Endodermal cell (in vitro differentiated cells): Measurements from ENCODE around the gene ADAR. TPM values are rescaled to one million over a fixed set of nuclear protein-coding genes. Genes with fewer than 3 reads are reported as not detected.

Source experiments
- DNase-seq: peaks from one replicate; pipeline ENCODE4 v3.0.0-alpha.2; 2017
- H3K27ac ChIP-seq: 2 replicates; pipeline ENCODE4 v1.5.1; 2013; ENCODE audit warnings: mild to moderate bottlenecking, low read depth, low read length, moderate library complexity
- H3K27me3 ChIP-seq: 2 replicates; pipeline ENCODE4 v1.6.1; 2013; ENCODE audit warnings: mild to moderate bottlenecking, low read length, moderate library complexity; ENCODE audit not compliant: insufficient read depth, control insufficient read depth, poor library complexity, severe bottlenecking
- H3K36me3 ChIP-seq: 2 replicates; pipeline ENCODE4 v1.7.0; 2013; ENCODE audit warnings: mild to moderate bottlenecking, low read length, moderate library complexity; ENCODE audit not compliant: control insufficient read depth, insufficient read depth
- H3K4me1 ChIP-seq: one replicate; pipeline ENCODE4 v1.7.0; 2013; ENCODE audit warnings: low read length; ENCODE audit not compliant: control insufficient read depth, insufficient read depth
- H3K4me3 ChIP-seq: 2 replicates; pipeline ENCODE4 v1.5.1; 2013; ENCODE audit warnings: mild to moderate bottlenecking, low read length, moderate library complexity
- H3K9ac ChIP-seq: 2 replicates; pipeline ENCODE4 v1.6.1; 2013; ENCODE audit warnings: mild to moderate bottlenecking, low read length, moderate library complexity; ENCODE audit not compliant: poor library complexity, severe bottlenecking; ENCODE audit errors: extremely low read depth
- H3K9me3 ChIP-seq: 2 replicates; pipeline ENCODE4 v1.6.1; 2013; ENCODE audit warnings: mild to moderate bottlenecking, low read length, moderate library complexity; ENCODE audit not compliant: control insufficient read depth
- H3K27ac Mint-ChIP-seq: 2 replicates; pipeline ENCODE4 v1.8.0; 2020; ENCODE audit warnings: mixed read lengths
- H3K27me3 Mint-ChIP-seq: 2 replicates; pipeline ENCODE4 v1.8.0; 2021; ENCODE audit warnings: mild to moderate bottlenecking, mixed read lengths; ENCODE audit not compliant: insufficient read depth
- H3K36me3 Mint-ChIP-seq: 2 replicates; pipeline ENCODE4 v1.8.0; 2020; ENCODE audit warnings: low read depth, mixed read lengths
- H3K4me1 Mint-ChIP-seq: 2 replicates; pipeline ENCODE4 v1.8.0; 2020; ENCODE audit warnings: mixed read lengths
- H3K4me3 Mint-ChIP-seq: 2 replicates; pipeline ENCODE4 v1.8.0; 2020; ENCODE audit warnings: mild to moderate bottlenecking, moderate library complexity, mixed read lengths
- H3K9me3 Mint-ChIP-seq: 2 replicates; pipeline ENCODE4 v1.8.0; 2020; ENCODE audit warnings: mild to moderate bottlenecking, mixed read lengths
- WGBS, 2 experiments: methylation state at CpG; one replicate each; pipeline versions ENCODE4 v1.1.5 to v1.1.7; 2013; ENCODE audit warnings: missing lambda C conversion rate in 2 of 2, mixed read lengths in 1 of 2; ENCODE audit not compliant: insufficient coverage in 1 of 2, insufficient read length in 1 of 2; 5-methylcytosine and 5-hydroxymethylcytosine counted together
- total RNA-seq, 2 donors: library from RNA; stranded (reverse); fragmentation: NEBNext Ultra II Directional in 1 of 2; extraction: Animal tissue kit (Norgen Biotek cat#: 25700) in 1 of 2; gene quantifications; 2 replicates in 1 of 2; 3 replicates in 1 of 2; pipeline ENCODE4 v1.2.1, GENCODE V29; 2021
- TF ChIP-seq, protein P1 (sequence below): fragments of 200-600 bp; sonication (generic); conservative IDR thresholded peaks from 2 replicates; pipeline ENCODE4 v1.5.0; 2021; ENCODE audit warnings: antibody characterized with exemption, mild to moderate bottlenecking

Gene ADAR
- total RNA-seq, 2 donors from 2014 or later, result 148 to 166 TPM

DNA sequence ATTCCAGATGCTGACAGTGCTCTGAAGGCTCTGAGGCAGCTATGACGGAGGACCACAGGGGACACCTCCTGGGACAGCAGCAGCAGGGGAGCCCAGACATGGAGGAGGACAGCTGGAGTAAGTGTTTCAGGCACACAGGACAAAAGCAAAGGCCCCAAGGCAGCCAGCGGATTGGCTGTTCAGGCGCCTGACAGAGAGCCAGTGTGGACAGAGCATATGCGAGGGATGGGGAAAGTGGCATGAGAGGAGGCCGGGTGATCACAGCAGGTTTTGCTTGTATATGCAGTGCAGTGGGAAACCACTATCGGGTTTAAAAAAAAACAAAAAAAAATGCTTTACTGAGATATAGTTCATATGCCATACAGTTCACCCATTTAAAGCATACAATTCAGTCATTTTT lies 21.3 kb downstream of the ADAR start:
- peaks cover 100% of the 10 kb centered on the region for H3K36me3 ChIP-seq
- no peak overlapping the region for H3K27ac ChIP-seq
- H3K36me3 Mint-ChIP-seq, result peaks cover 91% of the 10 kb centered on the region
- TF ChIP-seq, protein P1, sequence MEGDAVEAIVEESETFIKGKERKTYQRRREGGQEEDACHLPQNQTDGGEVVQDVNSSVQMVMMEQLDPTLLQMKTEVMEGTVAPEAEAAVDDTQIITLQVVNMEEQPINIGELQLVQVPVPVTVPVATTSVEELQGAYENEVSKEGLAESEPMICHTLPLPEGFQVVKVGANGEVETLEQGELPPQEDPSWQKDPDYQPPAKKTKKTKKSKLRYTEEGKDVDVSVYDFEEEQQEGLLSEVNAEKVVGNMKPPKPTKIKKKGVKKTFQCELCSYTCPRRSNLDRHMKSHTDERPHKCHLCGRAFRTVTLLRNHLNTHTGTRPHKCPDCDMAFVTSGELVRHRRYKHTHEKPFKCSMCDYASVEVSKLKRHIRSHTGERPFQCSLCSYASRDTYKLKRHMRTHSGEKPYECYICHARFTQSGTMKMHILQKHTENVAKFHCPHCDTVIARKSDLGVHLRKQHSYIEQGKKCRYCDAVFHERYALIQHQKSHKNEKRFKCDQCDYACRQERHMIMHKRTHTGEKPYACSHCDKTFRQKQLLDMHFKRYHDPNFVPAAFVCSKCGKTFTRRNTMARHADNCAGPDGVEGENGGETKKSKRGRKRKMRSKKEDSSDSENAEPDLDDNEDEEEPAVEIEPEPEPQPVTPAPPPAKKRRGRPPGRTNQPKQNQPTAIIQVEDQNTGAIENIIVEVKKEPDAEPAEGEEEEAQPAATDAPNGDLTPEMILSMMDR, result no peak
- H3K4me1 ChIP-seq, result no peaks in the 10 kb centered on the region
- H3K4me3 Mint-ChIP-seq, result no peak overlapping the region
- WGBS, 2 experiments, result 92 to 100% methylated on average over 6 of the region's 6 CpGs
- H3K4me1 Mint-ChIP-seq, result no peaks in the 10 kb centered on the region
- H3K27ac Mint-ChIP-seq, result no peak overlapping the region
- H3K27me3 ChIP-seq, result no peaks in the 10 kb centered on the region
- H3K9me3 ChIP-seq, result no peaks in the 10 kb centered on the region
- no peaks in the 10 kb centered on the region for H3K27me3 Mint-ChIP-seq
- H3K4me3 ChIP-seq, result no peak overlapping the region
- H3K9me3 Mint-ChIP-seq, result no peaks in the 10 kb centered on the region
- no peak for DNase-seq
- no peak overlapping the region for H3K9ac ChIP-seq

DNA sequence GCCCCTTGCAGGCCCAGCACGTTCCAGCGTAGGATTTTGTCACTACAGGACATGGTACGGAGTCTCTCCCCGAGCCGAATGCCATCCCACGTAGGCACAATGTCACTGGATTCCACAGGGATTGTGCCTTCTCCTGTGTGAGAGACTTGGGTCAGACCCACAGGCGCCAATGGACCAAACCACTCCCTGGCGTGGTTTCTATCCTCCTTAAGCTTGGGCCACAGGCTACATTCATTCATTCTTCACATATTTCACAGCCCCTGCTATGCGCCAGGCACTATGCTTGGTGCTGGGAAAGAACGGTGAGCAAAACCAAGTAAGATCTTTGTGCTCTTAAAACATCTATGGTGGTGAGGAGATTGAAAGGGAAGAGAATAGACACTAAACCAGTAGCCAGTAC lies 21.8 kb downstream of the ADAR start:
- Histone ChIP-seq H3K9me3 (no peaks in the 10 kb centered on the region), H3K36me3 (peaks cover 98% of the 10 kb centered on the region), H3K27ac (no peak overlapping the region), H3K4me1 (no peaks in the 10 kb centered on the region), H3K9ac (no peak overlapping the region), H3K27me3 (no peaks in the 10 kb centered on the region), H3K4me3 (no peak overlapping the region)
- no peaks in the 10 kb centered on the region for H3K27me3 Mint-ChIP-seq
- H3K36me3 Mint-ChIP-seq, result peaks cover 89% of the 10 kb centered on the region
- no peak overlapping the region for H3K4me3 Mint-ChIP-seq
- TF ChIP-seq, protein P1, result peak; percentile 40
- H3K27ac Mint-ChIP-seq, result no peak overlapping the region
- no peak for DNase-seq
- WGBS, 2 experiments, result 93 to 98% methylated on average over 8 to 10 of the region's 10 CpGs
- H3K9me3 Mint-ChIP-seq, result no peaks in the 10 kb centered on the region
- H3K4me1 Mint-ChIP-seq, result no peaks in the 10 kb centered on the region

DNA sequence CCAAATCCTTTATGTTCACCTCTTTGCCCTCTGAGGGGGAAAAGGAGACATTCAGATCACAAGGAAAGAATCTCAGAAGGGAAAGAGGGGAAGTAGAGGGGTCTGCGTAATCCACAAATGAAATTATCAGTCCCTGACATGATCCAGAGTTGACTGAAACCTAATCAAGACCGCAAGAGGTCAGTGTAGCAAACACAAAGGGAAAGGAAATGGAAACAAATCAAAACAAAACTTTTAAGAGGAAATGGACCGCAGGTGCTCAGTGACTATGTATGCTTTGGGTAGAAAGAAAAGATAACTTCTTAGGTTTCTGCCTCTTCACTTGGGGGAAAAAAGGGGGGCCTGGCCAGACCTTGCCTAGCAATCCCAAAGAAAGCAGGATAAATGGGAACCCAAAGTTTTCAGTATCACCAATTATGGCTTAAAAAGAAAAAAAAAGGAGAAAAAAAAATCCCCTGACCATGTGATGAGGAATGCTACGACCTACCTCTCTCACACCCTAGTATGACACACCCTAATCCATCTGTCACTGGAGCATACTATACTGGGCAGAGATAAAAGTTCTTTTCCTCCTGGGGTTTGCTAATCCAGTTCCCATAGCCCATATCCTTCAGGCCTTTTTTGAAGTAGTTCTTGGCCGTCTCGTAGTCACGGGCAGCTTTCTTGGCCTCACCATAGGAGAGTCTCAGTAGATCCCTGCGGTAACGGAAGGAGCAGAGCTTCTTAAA lies 23.6 kb downstream of the ADAR start:
- TF ChIP-seq, protein P1, result no peak
- Histone ChIP-seq H3K27ac (no peak overlapping the region), H3K27me3 (no peaks in the 10 kb centered on the region), H3K9ac (no peak overlapping the region), H3K4me3 (no peak overlapping the region), H3K9me3 (no peaks in the 10 kb centered on the region), H3K4me1 (no peaks in the 10 kb centered on the region), H3K36me3 (peaks cover 98% of the 10 kb centered on the region)
- Mint-ChIP-seq H3K27me3 (no peaks in the 10 kb centered on the region), H3K36me3 (peaks cover 94% of the 10 kb centered on the region), H3K4me3 (no peak overlapping the region), H3K4me1 (no peaks in the 10 kb centered on the region), H3K9me3 (no peaks in the 10 kb centered on the region), H3K27ac (no peak overlapping the region)
- no peak for DNase-seq
- WGBS, 2 experiments, result 90 to 93% methylated on average over 7 to 9 of the region's 9 CpGs
